ENCODE data around the gene SRL.

Gene SRL

DNA sequence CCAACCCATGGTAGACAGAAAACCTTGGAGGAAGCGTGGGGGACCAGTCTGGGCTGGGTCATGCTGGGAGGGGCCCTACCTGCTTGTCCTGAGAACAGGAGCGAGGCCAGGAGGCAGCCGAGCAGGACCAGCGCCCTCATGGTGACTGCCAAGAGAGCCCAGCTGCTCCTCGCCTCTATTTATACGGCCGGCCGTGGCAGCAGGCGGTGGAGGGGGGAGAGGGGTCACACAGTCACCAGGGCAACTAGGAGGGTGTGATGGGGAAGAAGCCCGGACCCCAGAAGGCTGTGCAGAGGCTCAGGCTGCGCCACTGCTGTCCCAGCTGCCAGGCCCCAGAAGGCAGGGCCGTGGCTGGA, at the start of gene SRL:
Gene SRL (minus strand): TSS at position 153 of the 356 bp plus-strand sequence. CDS start 13 bp downstream, at position 140.
- DNase-seq (ENCODE audit: low spot score) = no peak

DNA sequence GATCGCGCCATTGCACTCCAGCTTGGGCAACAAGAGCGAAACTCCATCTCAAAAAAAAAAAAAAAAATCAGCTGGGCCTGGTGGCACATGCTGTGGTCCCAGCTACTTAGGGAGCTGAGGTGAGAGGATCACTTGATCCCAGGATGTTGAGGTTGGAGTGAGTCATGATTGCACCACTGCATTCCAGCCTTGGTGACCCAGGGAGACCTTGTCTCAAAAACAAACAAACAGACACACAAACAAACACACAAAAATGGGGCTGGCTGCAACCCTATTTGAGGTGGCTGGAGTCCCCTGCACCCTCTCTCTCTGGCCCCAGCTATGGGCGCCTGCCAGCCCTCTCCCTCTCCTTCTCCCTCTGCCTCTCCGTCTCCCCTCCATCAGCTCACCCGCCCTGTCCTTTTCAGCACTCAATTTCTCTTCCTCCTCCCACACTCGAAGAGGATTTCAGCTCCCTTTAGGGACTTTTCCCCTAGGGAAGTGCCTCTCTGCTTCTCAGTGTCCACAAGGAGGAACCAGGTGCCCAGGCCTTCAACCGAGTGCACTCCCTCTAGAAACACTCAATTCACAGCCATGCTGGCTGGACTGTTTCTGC, 48.5 kb upstream of the SRL start:
- DNase-seq (ENCODE audit: low spot score) = peak; percentile 91

DNA sequence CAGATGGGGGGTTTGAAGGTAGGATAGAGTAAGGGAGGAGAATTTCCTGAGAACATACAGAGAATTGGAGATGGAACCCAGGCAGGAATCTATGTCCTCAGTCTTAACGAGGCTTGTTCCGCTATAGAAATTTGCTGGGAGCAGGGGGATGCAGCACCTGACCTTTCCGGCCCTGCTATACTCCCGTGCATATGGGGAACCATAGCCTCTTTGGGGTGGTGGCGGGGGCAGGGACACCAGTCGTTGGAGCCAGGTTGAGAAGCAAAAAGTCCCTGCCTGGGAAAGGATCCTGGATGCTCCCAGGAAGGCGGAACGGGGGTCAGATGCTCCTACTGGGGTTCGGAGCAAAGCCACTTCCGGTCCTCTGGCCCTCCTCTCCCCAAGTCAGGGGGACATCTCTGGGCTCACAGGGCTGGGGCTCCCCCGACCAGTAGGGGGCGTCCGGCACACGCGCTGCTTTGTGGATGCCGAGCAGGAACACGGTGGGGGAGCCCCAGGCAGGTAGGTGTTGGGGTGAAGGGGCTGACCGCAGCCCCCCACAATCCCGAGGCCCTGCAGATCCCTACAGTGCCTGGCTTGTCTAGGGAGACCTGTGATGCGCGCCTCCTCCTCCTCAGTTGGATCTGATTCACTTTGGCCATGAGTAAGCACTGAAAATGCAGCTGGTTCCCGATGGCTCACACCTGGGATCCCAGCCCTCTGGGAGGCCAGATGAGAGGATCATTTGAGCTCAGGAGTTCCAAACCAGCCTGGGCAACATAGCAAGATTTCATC, 46.5 kb upstream of the SRL start:
- DNase-seq (ENCODE audit: low spot score) = peak; percentile 85

DNA sequence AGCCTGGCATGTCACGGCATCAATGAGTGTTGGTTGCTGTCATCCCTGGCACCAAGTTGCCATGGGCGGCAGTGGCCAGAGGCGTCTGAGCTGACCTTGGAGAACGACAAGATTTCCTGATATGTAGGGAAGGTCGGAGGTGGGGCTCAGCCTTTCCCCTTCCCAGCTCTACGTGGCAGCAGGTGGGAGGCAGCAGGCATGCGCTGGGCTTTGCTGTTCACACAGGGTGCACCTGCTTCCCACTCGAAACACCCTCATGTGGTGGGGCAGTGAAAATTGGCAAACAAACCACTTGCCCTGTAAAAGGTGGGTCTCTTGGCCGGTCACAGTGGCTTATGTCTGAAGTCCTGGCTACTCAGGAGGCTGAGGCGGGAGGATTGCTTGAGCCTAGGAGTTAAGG, 43.3 kb upstream of the SRL start:
- no peak for DNase-seq (ENCODE audit: low spot score)

DNA sequence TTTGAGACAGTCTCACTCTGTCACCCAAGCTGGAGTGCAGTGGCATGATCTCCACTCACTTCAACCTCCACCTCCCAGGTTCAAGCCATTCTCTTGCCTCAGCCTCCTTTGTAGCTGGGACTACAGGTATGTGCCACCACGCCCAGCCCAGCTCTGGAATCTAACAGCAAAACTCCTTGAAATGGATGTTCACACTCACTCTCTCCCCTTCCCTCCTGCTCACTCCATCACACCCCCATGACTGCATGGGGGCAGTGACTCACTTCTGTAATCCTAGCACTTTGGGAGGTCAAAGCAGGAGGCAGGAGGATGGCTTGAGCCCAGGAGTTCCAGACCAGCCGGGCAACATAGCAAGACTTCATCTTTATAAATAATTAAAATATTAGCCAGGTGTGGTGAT, 42.1 kb upstream of the SRL start:
- peak; percentile 69 for DNase-seq (ENCODE audit: low spot score)

DNA sequence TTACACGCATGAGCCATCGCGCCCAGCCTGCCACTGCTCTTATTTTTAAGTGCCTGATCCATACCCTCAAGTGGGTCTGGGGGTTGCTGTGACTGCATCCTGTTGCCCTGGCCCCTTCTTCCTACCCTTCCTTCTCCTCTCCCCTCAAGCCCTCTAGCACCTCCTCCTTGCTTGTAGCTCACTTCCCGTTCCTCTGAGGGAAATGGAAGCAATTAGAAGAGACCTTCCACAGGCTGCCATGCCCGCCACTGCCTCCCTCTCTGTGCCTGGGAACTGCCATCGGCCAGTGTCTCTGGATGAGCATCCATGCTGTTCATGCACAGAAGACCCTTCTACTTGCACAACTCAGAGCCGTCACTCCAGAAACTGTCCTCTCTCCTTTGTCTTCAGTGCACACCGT, 41.6 kb upstream of the SRL start:
- DNase-seq (ENCODE audit: low spot score) = no peak

DNA sequence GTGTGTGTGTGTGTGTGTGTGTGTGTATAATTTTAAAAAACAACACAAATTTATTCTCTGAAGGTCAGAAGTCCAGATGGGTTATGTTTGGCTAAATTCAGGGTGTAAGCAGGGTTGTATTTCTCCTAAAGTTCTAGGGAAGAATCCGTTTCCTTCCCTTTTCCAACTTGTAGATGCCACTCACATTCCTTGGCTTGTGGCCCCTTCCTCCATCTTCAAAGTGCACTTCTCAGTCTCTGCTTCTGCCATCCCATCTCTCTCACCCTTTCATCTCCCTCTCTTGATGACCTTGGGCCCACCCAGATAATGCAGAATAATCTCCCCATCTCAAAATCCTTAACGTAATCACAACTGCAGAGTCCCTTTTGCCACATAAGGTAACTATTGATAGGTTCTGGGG, 38.7 kb upstream of the SRL start:
- DNase-seq (ENCODE audit: low spot score) = no peak

DNA sequence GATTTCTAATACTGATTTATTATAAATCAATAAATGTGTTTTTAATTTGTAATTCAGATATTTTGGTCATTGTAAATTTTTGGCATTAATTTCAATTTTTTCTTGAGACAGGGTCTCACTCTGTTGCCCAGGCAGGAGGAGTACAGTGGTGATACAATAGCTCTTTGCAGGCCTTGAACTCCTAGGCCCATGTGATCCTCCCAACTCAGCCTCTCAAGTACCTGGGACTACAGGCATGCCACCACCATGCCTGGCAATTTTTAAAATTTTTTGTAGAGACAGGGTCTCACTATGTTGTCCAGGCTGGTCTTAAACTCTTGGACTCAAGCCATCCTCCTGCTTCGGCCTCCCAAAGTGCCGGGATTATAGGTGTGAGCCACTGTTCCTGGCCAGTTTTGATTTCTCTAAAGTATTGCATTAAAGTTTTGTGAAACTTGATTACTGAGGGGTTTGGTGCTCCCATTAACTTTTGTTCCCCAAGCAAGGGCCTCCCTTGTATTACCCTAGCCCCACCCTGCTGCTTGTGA, 36.2 kb upstream of the SRL start:
- no peak for DNase-seq (ENCODE audit: low spot score)

DNA sequence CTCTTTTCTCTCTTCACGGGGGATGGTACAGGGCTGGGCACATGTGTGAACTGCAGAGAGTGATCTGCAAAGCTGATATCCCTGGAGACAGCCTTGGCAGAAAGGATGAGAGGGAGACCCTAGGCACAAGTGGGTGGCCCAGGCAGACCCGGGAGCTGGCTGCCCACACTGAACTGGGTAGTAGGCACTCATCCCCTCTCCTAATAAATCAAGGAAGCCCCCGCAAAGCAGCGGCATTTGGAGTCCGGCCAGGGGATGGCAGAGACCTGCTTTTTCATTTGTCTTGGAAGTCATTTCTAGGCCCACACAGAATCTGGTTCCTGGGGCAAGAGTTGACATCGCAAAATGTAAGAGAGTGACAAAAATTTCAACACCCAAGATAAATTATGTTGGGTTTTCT, 34.0 kb upstream of the SRL start:
- DNase-seq (ENCODE audit: low spot score) = no peak

DNA sequence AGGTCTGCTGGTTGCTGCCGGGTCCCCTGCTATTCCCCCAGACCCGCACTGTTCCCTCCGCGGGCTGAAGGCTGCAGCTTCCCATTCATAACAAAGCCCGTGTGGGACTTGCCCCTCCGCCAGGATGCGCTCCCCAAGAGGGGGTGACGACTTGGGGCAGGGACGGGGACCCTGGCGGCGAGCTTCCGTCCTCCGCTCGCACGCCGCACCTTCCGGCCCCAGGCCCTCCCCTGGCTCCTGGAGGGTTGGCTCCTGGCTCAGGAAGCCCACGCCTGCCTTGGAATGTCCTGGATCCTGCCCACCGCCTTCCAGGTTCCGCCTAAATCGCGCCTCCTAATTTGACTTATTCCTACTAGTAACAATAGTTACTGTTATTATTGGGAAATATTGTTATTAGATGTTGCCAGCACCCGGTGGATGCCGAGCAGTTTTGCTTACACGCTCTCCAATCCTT, 32.0 kb upstream of the SRL start:
- peak; percentile 77 for DNase-seq (ENCODE audit: low spot score)

DNA sequence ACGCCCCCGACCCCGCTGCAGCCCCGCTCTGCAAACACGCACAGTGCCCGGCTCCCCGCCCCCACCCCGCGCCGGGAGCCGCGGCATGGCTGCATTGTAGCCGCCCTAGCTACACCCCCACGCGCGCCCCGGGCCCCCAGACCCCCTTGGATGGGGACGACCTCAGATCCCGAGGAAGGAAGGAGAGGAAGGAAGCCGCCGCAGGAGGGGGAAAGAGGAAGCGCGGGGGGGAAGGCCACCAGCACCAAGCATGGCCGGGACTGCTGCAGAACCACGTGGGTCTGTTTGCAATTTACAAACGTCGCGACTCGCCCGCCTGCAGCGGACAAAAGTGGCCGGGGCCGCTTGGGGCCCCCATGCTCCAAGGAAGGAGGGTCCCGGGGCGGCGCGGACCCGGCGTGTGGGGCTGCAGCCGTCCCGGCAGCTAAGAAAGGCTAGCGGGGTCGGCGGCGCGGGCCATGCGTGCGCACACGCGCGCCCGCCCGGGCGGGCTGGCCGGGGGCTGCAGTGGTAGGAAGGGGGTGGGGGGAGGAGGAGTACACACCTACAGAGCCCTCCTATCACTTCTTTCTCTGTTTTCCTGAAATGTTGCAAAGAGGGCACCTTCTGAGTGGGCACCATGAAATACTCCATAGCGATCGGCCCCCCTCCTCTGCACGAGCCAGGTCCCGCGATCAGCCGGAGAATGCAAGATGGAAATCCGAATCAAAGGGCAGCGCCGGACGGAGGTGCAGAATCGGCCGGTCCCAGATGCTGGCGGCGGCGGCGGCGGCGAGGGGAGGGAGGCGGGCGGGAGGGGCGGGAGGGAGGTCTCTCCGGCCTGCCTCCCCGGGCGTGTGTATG, 30.5 kb upstream of the SRL start:
- peak; percentile 42 for DNase-seq (ENCODE audit: low spot score)

DNA sequence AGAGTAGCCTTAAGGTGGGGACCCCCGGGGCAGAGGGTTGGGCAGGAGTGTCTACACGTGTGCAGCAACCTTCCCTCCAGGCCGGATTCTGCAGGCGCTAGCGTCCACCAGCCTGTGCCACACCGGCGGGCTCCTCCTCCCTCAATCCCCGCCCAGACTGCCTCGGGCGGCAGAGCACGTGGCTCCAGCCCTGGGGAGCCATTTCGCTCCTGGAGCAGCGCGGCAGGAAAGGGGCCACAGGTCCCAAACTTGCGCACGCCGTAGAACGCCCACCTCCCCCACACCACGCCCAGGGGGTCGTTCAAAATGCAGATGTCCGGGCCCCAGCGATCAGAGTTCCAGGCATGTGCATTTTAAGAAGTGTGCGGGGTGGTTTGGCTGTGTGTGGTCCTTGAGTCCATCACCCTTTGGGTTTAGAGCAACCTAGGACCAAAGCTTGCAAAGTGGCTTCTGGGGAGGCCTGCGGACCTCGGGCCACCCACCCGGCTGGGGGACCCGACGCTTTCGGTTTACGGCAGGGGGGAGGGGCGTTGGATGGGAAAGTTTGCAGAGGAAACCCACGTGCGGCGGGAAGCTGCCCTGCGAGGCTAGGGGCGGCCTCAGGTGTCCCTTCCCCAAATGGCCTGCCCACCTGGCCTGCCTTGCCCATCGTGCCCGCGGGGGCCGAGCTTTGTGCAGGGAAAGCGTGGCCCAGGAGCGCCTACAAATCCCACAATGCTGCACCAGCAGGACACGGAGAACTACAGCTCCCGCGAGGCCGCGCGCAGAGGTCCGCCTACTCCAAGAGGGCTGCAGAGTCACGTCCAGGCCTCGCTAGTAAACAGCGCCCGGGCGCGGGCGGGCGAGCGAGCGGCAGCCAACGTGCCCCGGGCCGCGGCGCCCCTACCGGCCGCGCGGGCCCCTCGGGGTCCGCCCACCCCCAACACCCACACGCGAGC, 29.6 kb upstream of the SRL start:
- peak; percentile 93 for DNase-seq (ENCODE audit: low spot score)

DNA sequence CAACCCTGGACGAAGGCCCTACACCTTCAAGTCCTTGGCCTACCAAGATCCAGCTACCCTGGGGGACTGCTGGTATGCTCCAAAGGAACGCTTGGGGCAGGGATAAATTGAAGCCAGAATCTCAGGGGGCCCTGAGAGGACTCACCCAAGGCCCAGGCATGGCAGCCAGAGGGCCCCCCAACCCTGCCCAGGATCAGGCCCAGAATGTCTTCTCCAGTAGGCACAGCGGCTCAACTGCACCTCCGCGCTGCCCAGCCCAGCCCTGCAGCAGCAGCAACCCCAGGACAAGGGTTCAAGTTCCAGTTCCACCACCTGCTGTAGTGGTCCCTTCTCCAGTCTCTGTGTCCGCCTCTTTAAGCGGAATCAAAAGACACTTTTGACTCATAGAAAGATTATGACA, 28.7 kb upstream of the SRL start:
- DNase-seq (ENCODE audit: low spot score) = no peak

DNA sequence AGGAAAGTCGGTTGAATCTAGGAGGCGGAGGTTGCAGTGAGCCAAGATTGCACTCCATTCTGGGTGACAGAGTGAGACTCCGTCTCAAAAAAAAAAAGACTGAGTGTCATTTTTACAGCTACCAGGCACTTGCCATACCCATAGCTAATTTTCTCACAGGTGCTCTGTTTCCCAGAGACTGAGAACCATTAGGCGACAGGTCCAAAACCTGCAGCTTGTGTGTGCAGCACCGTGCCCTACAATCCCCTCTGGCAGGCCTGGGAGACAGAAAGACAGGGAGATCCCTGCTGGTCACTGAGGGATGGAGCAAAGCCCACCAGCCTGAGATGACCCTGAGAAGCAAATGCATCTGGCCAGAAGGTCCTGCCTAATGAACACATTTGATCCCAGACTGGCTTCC, 28.2 kb upstream of the SRL start:
- no peak for DNase-seq (ENCODE audit: low spot score)

DNA sequence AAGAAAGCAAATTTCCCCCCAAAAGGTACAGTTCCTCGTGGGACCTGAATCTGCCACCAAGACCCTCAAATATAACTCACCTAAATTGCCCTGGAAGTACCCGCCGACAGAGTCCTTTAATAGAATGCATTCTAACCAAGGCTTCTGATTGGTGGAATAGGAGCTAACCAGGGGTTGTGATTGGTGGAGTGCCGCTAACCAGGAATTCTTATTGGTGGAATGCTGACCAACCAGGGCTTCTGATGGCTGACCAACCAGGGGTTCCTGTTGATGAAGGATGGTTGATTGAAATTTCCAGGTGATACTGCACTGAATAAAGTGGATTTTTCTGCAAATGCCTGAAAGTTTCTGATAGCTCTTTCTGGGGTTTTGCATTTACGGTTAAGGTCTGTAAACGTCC, 24.5 kb upstream of the SRL start:
- no peak for DNase-seq (ENCODE audit: low spot score)

DNA sequence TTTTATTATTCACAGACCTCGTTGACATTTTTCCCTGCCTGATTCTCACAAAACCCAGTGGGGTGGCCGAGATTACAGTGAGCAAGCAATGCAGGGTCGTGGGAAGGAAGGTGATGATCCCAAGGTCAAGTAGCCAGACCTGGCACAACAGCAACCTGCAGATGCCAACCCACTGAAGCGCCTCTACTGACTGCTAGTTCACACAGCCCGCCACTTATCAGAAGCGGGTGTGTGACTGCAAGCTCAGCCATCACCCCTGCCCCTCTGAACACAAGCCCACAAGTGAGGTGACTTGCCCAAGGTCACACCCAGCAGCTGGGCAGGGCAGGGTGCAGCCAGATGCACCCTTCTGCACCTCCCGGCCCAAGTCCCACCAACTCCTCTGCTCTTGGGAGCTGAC, 23.8 kb upstream of the SRL start:
- no peak for DNase-seq (ENCODE audit: low spot score)

DNA sequence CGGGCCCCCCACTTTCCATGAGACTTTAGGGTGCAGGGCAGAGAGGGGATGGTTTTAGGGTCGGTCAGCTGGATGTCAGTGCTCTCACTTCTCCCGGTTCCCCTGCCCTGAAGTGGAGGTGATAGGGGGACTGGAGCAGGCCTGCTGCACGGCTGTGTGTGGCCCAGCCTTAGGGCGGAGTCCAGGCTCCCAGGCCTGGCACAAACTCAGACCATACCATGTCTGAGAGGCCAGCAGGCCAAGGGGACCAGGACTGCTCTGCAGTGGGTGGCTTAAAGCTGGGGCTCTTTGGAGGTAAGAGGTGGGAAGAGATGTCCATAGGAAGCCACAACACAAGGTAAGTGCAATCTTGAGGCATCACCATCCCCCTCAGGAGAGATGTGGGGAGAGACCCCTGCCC, 22.7 kb upstream of the SRL start:
- DNase-seq (ENCODE audit: low spot score) = no peak

DNA sequence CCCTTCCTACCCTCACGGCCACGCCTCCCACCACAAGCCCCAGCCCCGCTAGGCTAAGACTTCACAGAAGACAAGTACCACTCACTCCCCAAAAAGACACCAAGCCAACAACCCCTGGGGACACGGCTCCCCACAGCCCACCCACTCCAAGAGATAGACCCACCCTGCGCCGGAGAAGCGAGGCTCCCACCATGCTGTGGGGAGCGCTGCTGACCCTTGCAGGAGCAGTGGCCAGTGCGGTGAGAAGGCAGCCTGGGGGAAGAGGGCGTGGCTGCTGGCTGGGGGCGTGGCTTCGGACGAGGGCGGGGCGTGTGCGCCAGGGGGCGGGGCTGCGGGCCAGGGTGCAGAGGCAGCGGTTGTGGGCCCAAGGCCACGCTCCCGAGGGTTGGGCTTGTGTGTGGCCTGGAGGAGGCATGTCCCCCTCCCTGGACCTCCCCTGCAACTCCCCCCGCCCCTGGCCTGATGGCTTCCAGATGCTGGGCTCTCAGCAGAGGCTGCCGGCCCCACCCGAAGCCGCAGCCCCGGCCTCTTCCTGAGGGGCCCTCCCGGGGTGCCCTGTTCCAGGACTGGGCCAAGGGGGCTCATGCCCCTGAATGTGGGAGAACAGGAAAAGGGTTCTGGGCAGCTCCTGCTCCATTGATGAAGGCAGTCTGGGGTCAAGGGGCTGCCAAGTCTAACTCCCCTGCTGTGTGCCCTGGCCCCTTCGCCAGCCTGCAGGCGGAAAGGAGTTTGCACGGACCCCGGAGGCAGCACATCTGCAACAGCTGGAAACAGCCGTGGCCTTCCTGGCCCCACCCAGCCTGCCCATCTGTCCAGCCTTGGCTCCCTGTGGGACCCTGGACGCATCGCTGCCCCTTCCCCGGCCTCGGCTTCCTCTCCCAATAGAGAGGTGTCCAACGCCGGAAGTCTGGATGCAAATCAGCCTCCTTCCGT, 21.9 kb upstream of the SRL start:
- DNase-seq (ENCODE audit: low spot score) = no peak

DNA sequence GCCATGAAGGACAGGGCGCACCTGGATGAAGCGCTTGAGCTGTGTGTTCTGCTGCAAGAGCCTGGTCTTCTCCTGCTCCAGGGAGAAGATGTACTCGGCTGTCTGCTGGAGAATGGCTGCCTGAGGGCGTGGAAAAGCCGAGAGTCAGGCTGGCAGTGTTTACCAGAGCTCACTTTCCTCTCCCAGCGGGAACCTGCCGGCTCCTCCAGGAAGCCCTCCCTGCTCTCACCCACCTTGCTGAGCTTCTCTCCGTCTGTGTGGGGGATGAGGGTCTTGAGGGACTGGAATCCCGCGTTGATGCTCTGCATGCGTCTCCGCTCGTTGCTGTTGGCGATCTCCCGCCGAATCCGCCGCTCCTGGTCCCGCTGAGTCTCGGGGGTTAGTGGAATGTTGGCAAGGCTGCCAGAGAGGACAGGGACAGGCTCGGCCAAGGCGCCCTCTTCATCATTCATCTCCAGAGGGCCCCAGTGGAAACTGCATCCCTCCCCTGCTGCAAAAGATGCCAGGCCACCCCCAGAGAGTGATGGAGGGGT, 20.5 kb upstream of the SRL start:
- no peak for DNase-seq (ENCODE audit: low spot score)

DNA sequence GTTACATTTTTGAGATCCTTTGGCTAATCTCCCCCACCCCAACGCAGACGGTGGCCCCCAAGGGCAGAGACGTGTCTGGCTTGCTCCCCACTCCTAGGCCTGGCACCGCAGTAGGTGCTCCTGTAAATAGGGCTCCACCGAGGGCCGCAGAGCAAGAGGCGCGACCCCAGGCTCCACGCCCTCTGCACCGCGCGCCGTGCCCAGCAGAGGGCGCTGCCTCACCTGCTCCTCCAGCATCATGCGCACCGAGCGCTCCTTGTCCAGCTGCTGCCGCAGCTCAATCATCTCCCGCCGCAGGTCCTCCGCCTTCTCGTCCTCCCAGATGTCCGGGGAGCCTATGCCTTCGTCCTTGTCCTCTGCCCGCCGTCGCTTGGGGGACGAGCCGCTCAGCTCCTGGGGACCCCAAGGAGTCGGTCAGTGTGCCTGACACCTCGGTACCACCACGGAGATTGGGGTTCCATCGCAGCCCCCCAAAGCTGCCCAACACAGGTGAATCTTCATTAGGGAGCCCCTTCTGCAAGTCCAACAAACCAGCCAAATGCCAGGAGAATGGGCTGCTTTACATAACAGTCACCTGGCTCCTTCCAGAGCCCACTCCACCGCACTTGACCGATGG, 19.8 kb upstream of the SRL start:
- DNase-seq (ENCODE audit: low spot score) = peak; percentile 46
